GM12872 (cell line): ENCODE measurements around the gene WDR7.

Experiments used
- TF ChIP-seq, protein P1 (sequence below): IDR thresholded peaks from 3 replicates; pipeline ENCODE4 v1.5.1; 2011; ENCODE audit warnings: low read depth, mild to moderate bottlenecking, low read length, moderate library complexity; ENCODE audit not compliant: insufficient read depth

WDR7 gene

DNA sequence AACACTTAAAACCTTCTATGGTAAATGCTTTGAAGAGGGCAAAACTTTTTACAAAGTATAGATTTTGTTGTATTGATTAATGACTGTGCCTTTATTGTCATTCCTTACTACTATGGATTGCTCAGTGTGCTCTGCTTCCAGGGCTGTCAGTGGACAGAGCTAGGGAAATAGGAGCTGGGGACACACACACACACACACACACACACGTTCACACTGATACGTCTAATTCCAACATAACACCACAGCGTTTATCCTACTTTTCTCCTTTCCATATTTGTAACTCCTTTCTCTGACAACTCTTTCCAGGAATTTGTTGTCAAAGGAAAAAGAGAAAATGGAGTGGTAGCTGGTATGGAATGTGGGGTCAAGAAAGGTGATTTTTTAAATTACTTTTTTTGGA is 21.8 kb downstream of the WDR7 start:
- TF ChIP-seq, protein P1, sequence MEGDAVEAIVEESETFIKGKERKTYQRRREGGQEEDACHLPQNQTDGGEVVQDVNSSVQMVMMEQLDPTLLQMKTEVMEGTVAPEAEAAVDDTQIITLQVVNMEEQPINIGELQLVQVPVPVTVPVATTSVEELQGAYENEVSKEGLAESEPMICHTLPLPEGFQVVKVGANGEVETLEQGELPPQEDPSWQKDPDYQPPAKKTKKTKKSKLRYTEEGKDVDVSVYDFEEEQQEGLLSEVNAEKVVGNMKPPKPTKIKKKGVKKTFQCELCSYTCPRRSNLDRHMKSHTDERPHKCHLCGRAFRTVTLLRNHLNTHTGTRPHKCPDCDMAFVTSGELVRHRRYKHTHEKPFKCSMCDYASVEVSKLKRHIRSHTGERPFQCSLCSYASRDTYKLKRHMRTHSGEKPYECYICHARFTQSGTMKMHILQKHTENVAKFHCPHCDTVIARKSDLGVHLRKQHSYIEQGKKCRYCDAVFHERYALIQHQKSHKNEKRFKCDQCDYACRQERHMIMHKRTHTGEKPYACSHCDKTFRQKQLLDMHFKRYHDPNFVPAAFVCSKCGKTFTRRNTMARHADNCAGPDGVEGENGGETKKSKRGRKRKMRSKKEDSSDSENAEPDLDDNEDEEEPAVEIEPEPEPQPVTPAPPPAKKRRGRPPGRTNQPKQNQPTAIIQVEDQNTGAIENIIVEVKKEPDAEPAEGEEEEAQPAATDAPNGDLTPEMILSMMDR = no peak

DNA sequence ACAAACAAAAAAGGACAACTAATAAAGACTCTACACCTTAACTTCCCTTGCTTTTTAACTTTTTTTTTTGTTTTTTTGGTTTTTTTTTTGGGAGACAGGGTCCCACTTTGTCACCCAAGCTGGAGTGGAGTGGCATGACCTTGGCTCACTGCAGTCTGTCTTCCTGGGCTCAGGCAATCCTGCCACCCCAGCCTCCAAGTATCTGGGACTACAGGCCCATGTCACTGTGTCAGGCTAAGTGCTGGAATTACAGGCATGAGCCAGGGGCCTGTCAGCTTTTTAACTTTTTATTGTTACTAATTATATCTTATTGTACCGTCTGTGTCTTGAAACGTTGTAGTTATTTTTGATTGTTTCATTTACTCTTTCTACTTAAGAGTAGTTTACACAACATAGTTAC is 25.5 kb downstream of the WDR7 start:
- TF ChIP-seq, protein P1 = no peak

DNA sequence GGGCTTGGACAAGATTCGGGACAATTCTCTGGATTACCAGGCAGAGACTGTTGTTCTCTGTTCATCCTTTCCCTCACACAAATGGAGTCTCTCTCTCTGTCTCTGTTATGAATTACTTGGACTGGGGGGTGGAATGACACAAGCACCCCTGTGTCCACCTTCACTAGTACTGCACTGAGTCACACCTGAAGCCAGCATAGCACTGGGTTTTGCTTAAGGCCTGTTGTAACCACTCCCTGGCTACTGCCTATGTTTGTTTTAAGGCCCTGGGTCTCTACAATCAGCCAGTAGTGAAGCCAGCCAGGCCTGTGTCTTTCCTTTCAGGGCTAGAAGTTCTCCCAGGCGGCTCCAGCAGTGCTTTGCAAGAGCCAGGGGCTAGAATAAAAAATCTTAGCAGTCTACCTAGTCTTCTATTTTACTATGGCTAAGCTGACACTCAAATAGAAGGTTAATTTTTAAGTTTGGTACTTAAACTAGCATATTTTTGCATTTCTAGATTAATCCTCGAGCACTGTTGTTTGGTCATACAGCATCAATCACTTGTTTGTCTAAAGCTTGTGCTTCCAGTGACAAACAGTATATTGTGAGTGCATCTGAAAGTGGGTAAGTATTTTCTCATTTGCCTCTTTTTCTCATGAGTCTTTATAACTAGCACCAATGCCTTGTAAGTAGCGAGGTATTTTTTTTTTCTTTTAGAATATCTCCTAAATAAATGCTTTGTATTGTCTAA is 27.8 kb downstream of the WDR7 start:
- TF ChIP-seq, protein P1 = no peak

DNA sequence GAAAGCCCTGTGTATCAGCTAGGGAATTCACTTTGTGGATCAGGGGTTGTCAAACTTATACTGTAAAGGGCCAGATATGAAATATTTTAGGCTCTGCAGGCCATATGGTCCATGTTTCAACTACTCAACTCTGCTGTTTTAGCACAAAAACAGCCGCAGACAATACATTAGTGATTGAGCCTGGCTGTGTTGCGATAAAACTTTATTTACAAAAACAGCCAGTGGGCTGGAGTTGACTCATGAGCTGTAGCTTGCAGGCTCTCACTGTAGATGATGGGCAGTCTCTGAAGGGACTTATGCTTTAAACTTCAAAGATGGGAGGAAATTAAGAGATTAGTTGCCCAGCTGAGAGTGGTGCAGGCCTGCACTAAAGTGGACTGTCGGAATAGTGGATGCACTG is 33.1 kb downstream of the WDR7 start:
- TF ChIP-seq, protein P1 = no peak

DNA sequence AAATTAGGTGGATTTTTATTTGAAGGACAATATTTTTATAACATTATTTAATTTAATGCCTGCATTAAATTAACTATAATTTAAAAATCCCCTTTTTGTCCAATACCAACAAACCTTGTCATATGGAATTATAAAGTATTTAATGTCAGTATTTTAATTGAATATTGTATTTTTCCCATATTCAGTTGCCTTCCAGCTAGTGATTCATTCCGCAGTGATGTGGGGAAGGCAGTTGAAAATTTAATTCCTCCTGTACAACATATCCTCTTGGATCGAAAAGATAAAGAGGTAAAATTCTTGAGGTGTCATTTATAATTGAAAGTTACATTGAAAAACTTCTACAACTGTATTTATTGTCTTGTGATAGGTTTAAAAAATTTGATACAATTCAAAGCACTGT is 40.4 kb downstream of the WDR7 start:
- TF ChIP-seq, protein P1 = no peak

DNA sequence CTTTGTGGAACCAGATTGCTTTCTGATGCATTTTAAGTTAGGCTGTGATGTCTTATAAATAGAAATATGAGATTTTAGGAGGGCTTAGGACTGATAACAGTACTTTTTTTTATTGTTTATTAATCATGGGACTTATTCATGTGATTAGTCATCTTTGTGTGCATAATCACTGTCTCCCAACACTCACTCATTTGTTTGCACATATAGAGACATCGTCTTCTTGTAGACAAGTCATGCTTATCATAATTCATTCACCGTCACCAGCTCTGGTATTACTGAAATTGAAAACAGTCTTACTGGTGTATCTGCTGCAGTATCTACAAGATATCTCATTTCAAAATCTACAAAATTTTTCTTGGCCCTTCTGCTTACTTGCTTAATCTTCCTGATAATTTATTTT is 45.8 kb downstream of the WDR7 start:
- TF ChIP-seq, protein P1 = no peak

DNA sequence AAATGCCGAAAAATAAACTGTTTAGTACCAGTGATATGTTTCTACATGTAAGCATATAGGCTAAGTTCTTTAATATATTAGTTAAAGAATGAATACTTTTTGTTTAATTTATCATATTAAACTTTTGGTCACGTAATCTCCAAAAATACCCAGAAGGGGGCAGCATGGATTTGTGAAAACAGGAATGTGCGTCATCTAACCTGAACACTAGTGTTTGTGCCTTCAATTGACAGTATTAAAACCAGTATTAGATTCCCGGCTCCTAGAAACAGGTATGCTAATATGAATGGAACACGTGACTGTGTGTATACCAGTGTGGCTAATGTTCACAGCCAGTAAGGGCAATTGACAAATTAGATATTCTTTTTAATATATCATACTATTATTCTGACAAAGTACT is 51.8 kb downstream of the WDR7 start:
- TF ChIP-seq, protein P1 = peak; percentile 46; the same call in 2 of the 3 replicates

DNA sequence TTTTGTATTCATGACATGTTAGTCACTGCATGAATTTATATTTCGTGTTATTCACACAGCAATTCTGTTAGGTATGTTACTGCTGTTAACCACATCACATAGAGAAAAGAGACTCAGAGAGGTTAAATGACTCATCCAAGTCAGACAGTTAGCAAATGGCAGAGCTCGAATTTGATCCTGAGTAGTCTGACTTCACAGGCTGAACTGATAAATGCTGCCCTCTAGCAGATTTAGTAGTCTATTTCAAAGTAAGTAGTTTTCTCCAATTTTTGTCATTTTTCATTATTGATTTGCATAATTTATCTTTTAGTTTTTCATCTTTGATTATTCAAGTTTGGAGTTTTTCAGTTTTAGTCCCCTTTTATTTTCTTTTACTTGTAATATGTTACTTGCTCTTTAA is 58.3 kb downstream of the WDR7 start:
- TF ChIP-seq, protein P1 = peak; percentile 30; the same call in 1 of the 3 replicates
